Thyroid gland (tissue), 4 donors: Measurements from ENCODE around the gene OPTC.

ENCODE experiments used
- CTCF ChIP-seq, 6 experiments: fragments of 200-600 bp in 3 of 6; fragments of 450-650 bp in 3 of 6; sonication (generic) in 3 of 6; IDR thresholded peaks; one replicate each; pipeline ENCODE4 v1.5.1; 2016 to 2019; ENCODE audit warnings: antibody characterized with exemption in 6 of 6, mild to moderate bottlenecking in 2 of 6, inconsistent platforms in 1 of 6, moderate library complexity in 1 of 6
- POLR2A ChIP-seq, 2 donors: fragments of 450-650 bp; IDR thresholded peaks; one replicate each; pipeline ENCODE4 v1.6.1; 2017; ENCODE audit warnings: antibody characterized with exemption in 2 of 2, mild to moderate bottlenecking in 2 of 2, moderate library complexity in 1 of 2

GRCh38 chr1:203478986-203479385 is 15.0 kb upstream of the OPTC start:
- TF ChIP-seq CTCF (IDR thresholded peaks at IDR 0.05) (no peak), POLR2A (IDR thresholded peaks at IDR 0.05) (no peak)
